SK-N-SH treated with all-trans-retinoic acid at 6 μM for 48 hours (cell line): ENCODE data around the gene CENPM.

Experiments used
- CREB5 ChIP-seq: fragments of 250-450 bp; sonication (Bioruptor Pico); IDR thresholded peaks from 2 replicates; pipeline ENCODE4 v1.5.1; 2020; ENCODE audit warnings: low read depth, mild to moderate bottlenecking, moderate library complexity
- ISL1 ChIP-seq: fragments of 250-450 bp; sonication (Bioruptor Pico); IDR thresholded peaks from 2 replicates; pipeline ENCODE4 v2.1.2; 2022; ENCODE audit warnings: mild to moderate bottlenecking, moderate library complexity
- PATZ1 ChIP-seq: fragments of 250-450 bp; sonication (Bioruptor Pico); IDR thresholded peaks from 2 replicates; pipeline ENCODE4 v1.8.0; 2020; ENCODE audit warnings: mild to moderate bottlenecking, moderate library complexity, borderline replicate concordance
- TOX ChIP-seq: fragments of 250-450 bp; sonication (Bioruptor Pico); IDR thresholded peaks from 2 replicates; pipeline ENCODE4 v1.8.0; 2021; ENCODE audit warnings: mild to moderate bottlenecking, moderate library complexity, borderline replicate concordance
- ZC3H10 ChIP-seq: fragments of 250-450 bp; sonication (Bioruptor Pico); IDR thresholded peaks from 2 replicates; pipeline ENCODE4 v1.5.1; 2021; ENCODE audit warnings: mild to moderate bottlenecking, moderate library complexity
- ZFP3 ChIP-seq: fragments of 250-450 bp; sonication (Bioruptor Pico); IDR thresholded peaks from 2 replicates; pipeline ENCODE4 v1.5.0; 2020; ENCODE audit warnings: mild to moderate bottlenecking, moderate library complexity
- ZNF8 ChIP-seq: fragments of 450-650 bp; formaldehyde crosslinking; IDR thresholded peaks from 2 replicates; pipeline ENCODE4 v1.5.0; 2020; ENCODE audit warnings: mild to moderate bottlenecking, moderate library complexity
- TF ChIP-seq, protein P1 (sequence below): fragments of 250-450 bp; sonication (Bioruptor Pico); IDR thresholded peaks from 2 replicates; pipeline ENCODE4 v1.5.1; 2021; ENCODE audit warnings: mild to moderate bottlenecking, moderate library complexity

DNA sequence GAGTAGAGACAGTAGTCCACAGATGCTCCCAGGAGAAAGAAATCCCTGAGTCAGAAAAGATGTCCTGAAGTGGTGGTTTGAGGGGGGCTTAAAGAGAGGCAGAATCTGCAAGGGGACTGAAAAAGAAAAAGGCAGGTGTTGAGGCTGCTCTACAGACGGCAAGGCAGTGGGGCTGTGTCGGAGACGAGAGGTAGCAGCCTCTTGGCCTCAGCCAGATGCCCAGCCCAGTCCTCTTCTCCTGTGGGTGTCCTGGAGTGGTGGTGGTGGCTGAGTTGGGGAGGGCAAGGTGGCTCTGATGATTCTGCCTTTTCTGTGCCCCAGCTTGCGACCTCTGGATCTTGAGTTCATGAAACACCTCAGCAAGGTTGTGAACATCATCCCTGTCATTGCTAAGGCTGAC, 42.3 kb upstream of the CENPM start:
- TF ChIP-seq, protein P1, sequence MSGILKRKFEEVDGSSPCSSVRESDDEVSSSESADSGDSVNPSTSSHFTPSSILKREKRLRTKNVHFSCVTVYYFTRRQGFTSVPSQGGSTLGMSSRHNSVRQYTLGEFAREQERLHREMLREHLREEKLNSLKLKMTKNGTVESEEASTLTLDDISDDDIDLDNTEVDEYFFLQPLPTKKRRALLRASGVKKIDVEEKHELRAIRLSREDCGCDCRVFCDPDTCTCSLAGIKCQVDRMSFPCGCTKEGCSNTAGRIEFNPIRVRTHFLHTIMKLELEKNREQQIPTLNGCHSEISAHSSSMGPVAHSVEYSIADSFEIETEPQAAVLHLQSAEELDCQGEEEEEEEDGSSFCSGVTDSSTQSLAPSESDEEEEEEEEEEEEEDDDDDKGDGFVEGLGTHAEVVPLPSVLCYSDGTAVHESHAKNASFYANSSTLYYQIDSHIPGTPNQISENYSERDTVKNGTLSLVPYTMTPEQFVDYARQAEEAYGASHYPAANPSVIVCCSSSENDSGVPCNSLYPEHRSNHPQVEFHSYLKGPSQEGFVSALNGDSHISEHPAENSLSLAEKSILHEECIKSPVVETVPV (CRISPR knock-in tag), result no peak
- TF ChIP-seq ISL1 (CRISPR knock-in tag) (no peak), ZC3H10 (CRISPR knock-in tag) (no peak), TOX (CRISPR knock-in tag) (no peak), PATZ1 (CRISPR knock-in tag) (no peak), CREB5 (no peak), ZNF8 (CRISPR knock-in tag) (no peak), ZFP3 (CRISPR knock-in tag) (no peak)
